H1 (cell line): ENCODE measurements around the gene NFIC.

Experiments
- CBX5 ChIP-seq: fragments of 300-800, 300-1000 bp; sonication (generic); IDR thresholded peaks from 2 replicates; pipeline ENCODE4 v1.7.1; 2016; ENCODE audit warnings: antibody characterized with exemption, low read length, low read depth
- CTCF ChIP-seq, 3 experiments: IDR thresholded peaks; 1 replicate in 2 of 3; 2 replicates in 1 of 3; pipeline versions ENCODE4 v1.5.1 to v1.6.1; 2011; ENCODE audit warnings: low read length in 3 of 3, mild to moderate bottlenecking in 3 of 3, inconsistent platforms in 2 of 3, low read depth in 1 of 3, moderate library complexity in 1 of 3; ENCODE audit not compliant: insufficient read depth in 1 of 3; ENCODE audit errors: control extremely low read depth in 1 of 3
- FOSL1 ChIP-seq: IDR thresholded peaks from 2 replicates; pipeline ENCODE4 v1.6.1; 2011; ENCODE audit warnings: mild to moderate bottlenecking, low read depth, low read length, moderate library complexity; ENCODE audit not compliant: insufficient read depth
- JUND ChIP-seq: IDR thresholded peaks from 2 replicates; pipeline ENCODE4 v1.6.1; 2011; ENCODE audit warnings: mild to moderate bottlenecking, improper control_type of control experiment, low read length
- POLR2A ChIP-seq, 2 experiments: IDR thresholded peaks; 1 replicate in 1 of 2; 2 replicates in 1 of 2; pipeline ENCODE4 v1.6.1; 2011; ENCODE audit warnings: low read depth in 2 of 2, low read length in 2 of 2, mild to moderate bottlenecking in 2 of 2; ENCODE audit errors: control extremely low read depth in 1 of 2
- RAD21 ChIP-seq, 2 experiments: IDR thresholded peaks in 1 of 2; conservative IDR thresholded peaks in 1 of 2; 2 replicates each; pipeline ENCODE4 v1.6.1; 2011; ENCODE audit warnings: low read depth in 2 of 2, low read length in 2 of 2, improper control_type of control experiment in 1 of 2, inconsistent platforms in 1 of 2, mild to moderate bottlenecking in 1 of 2, moderate library complexity in 1 of 2
- RBBP5 ChIP-seq: IDR thresholded peaks from 2 replicates; pipeline ENCODE4 v1.7.1; 2012; ENCODE audit warnings: low read depth, mild to moderate bottlenecking, inconsistent platforms, low read length, moderate library complexity, borderline replicate concordance
- RNF2 ChIP-seq: fragments of 200-900, 300-1000 bp; sonication (generic); IDR thresholded peaks from 2 replicates; pipeline ENCODE4 v1.7.1; 2016; ENCODE audit warnings: borderline replicate concordance, low read depth, mild to moderate bottlenecking, antibody characterized with exemption, low read length; ENCODE audit not compliant: poor library complexity, severe bottlenecking; ENCODE audit errors: missing control alignments
- SAP30 ChIP-seq: fragments of 300-600 bp; sonication (generic); IDR thresholded peaks from 2 replicates; pipeline ENCODE4 v1.7.1; 2012; ENCODE audit warnings: low read length, moderate library complexity, mild to moderate bottlenecking, inconsistent platforms; ENCODE audit not compliant: insufficient read depth, insufficient replicate concordance
- SIRT6 ChIP-seq: IDR thresholded peaks from one replicate; pipeline ENCODE4 v1.7.1; 2012; ENCODE audit warnings: low read length, inconsistent platforms
- SP1 ChIP-seq: IDR thresholded peaks from 2 replicates; pipeline ENCODE4 v1.6.1; 2011; ENCODE audit warnings: low read depth, low read length
- TF ChIP-seq, protein P1 (sequence below): IDR thresholded peaks from 2 replicates; pipeline ENCODE4 v1.6.1; 2012; ENCODE audit warnings: inconsistent platforms

GRCh38 chr19:3328743-3329142 lies 37.6 kb upstream of the NFIC start:
- TF ChIP-seq CTCF (IDR thresholded peaks at IDR 0.05; ENCODE audit: control extremely low read depth in 1 of 3, insufficient read depth in 1 of 3, low read depth in 1 of 3, low read length in 3 of 3) (no peak), CBX5 (no peak), RBBP5 (no peak), RAD21 (IDR thresholded peaks at IDR 0.05 in 1 of 2, conservative IDR thresholded peaks at IDR 0.05 in 1 of 2; ENCODE audit: low read depth in 2 of 2, low read length in 2 of 2) (no peak), SIRT6 (no peak), SP1 (no peak), POLR2A (IDR thresholded peaks at IDR 0.05; ENCODE audit: control extremely low read depth in 1 of 2, low read depth in 2 of 2, low read length in 2 of 2) (no peak), SAP30 (no peak), JUND (no peak), RNF2 (no peak), FOSL1 (no peak)
- TF ChIP-seq, protein P1, sequence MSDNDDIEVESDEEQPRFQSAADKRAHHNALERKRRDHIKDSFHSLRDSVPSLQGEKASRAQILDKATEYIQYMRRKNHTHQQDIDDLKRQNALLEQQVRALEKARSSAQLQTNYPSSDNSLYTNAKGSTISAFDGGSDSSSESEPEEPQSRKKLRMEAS: no peak
